HL-60 (cell line): ENCODE results near the gene KCNJ4.

Experiments
- DNase-seq, 2 experiments: peaks; one replicate each; pipeline ENCODE4 v3.0.0-alpha.2; 2010 to 2020; ENCODE audit warnings: low read depth in 1 of 2, low spot score in 1 of 2
- H3K27ac ChIP-seq: fragments of 250-450 bp; sonication (Bioruptor Pico); replicated peaks from 2 replicates; pipeline ENCODE4 v1.5.1; 2020; ENCODE audit warnings: mild to moderate bottlenecking, moderate library complexity
- H3K27me3 ChIP-seq: fragments of 250-450 bp; sonication (Bioruptor Pico); 2 replicates; pipeline ENCODE4 v1.5.1; 2021; ENCODE audit warnings: mild to moderate bottlenecking, moderate library complexity; ENCODE audit not compliant: insufficient read depth, poor library complexity, severe bottlenecking
- H3K4me3 ChIP-seq: replicated peaks from 2 replicates; pipeline ENCODE4 v1.5.1; 2011; ENCODE audit warnings: mild to moderate bottlenecking, control low read depth, low read length; ENCODE audit not compliant: insufficient read depth
- CTCF ChIP-seq: IDR thresholded peaks from one replicate; pipeline ENCODE4 v1.5.1; 2011; ENCODE audit warnings: low read length, control low read depth, inconsistent platforms; ENCODE audit not compliant: insufficient read depth
- GABPA ChIP-seq: IDR thresholded peaks from 2 replicates; pipeline ENCODE4 v1.6.1; 2012; ENCODE audit warnings: low read depth
- POLR2AphosphoS5 ChIP-seq: IDR thresholded peaks from 2 replicates; pipeline ENCODE4 v1.6.1; 2012; ENCODE audit warnings: low read depth
- REST ChIP-seq: IDR thresholded peaks from 2 replicates; pipeline ENCODE4 v1.6.1; 2012; ENCODE audit warnings: low read depth; ENCODE audit not compliant: insufficient replicate concordance
- SPI1 ChIP-seq: IDR thresholded peaks from 2 replicates; pipeline ENCODE4 v1.6.1; 2012; ENCODE audit warnings: low read depth, mild to moderate bottlenecking, borderline replicate concordance

Gene KCNJ4

GRCh38 chr22:38489142-38489541, 34.1 kb upstream of the KCNJ4 start:
- no peak for DNase-seq
- Histone ChIP-seq H3K27me3 (no peaks in the 10 kb centered on the region), H3K4me3 (no peak overlapping the region), H3K27ac (no peak overlapping the region)
- TF ChIP-seq POLR2AphosphoS5 (peak; percentile 22; the same call in 1 of the 2 replicates), REST (no peak)

- Histone ChIP-seq H3K27me3 (no peaks in the 10 kb centered on the region), H3K4me3 (no peak overlapping the region), H3K27ac (no peak overlapping the region)
- no peak for DNase-seq
- no peak for TF ChIP-seq REST
- TF ChIP-seq SPI1: no peak
- no peak for TF ChIP-seq GABPA
- no peak for TF ChIP-seq POLR2AphosphoS5
- TF ChIP-seq CTCF: no peak
Measured at GRCh38 chr22:38487946-38488345, 32.9 kb upstream of the KCNJ4 start.

GRCh38 chr22:38485783-38486182, 30.8 kb upstream of the KCNJ4 start:
- DNase-seq: no peak
- TF ChIP-seq CTCF (no peak), REST (no peak), POLR2AphosphoS5 (no peak), SPI1 (no peak), GABPA (no peak)
- Histone ChIP-seq H3K27ac (no peak overlapping the region), H3K27me3 (no peaks in the 10 kb centered on the region), H3K4me3 (no peak overlapping the region)

- Histone ChIP-seq H3K27me3 (no peaks in the 10 kb centered on the region), H3K4me3 (no peak overlapping the region), H3K27ac (no peak overlapping the region)
- no peak for DNase-seq
- no peak for TF ChIP-seq SPI1
- no peak for TF ChIP-seq GABPA
- TF ChIP-seq REST: no peak
- TF ChIP-seq CTCF: no peak
- no peak for TF ChIP-seq POLR2AphosphoS5
Measured at GRCh38 chr22:38484244-38484643, 29.2 kb upstream of the KCNJ4 start.
